GM23338 (cell line): ENCODE data around the gene SH3BP4. TPM values are rescaled to one million over a fixed set of nuclear protein-coding genes. Genes with fewer than 3 reads are reported as not detected.

Source experiments
- ATAC-seq: fragments of 200-7000 bp; cut with Tn5 transposase; 3 replicates; pipeline ENCODE4 v1.9.1; 2020
- DNase-seq: peaks from one replicate; pipeline ENCODE4 v3.0.0-alpha.2; 2015; ENCODE audit warnings: low spot score
- H2AFZ ChIP-seq: fragments of 200-600 bp; sonication (generic); 2 replicates; pipeline ENCODE4 v1.8.0; 2016; ENCODE audit warnings: antibody characterized with exemption, mild to moderate bottlenecking, moderate library complexity
- H3F3A ChIP-seq: fragments of 200-600 bp; sonication (generic); replicated peaks from 2 replicates; pipeline ENCODE4 v1.8.0; 2017; ENCODE audit warnings: antibody characterized with exemption, mixed run types, low read depth
- H3K27ac ChIP-seq: fragments of 200-600 bp; sonication (generic); 2 replicates; pipeline ENCODE4 v1.6.1; 2016; ENCODE audit warnings: low read depth
- H3K27me3 ChIP-seq: fragments of 200-600 bp; sonication (generic); 2 replicates; pipeline ENCODE4 v1.8.0; 2016; ENCODE audit warnings: mild to moderate bottlenecking, mixed run types, moderate library complexity; ENCODE audit not compliant: insufficient read depth
- H3K36me3 ChIP-seq: fragments of 200-600 bp; sonication (generic); 2 replicates; pipeline ENCODE4 v1.8.0; 2016; ENCODE audit warnings: mild to moderate bottlenecking; ENCODE audit not compliant: insufficient read depth
- H3K4me1 ChIP-seq: fragments of 200-600 bp; sonication (generic); 2 replicates; pipeline ENCODE4 v1.8.0; 2016; ENCODE audit warnings: mild to moderate bottlenecking, moderate library complexity; ENCODE audit not compliant: insufficient read depth
- H3K4me2 ChIP-seq: fragments of 200-600 bp; sonication (generic); 2 replicates; pipeline ENCODE4 v1.7.1; 2017; ENCODE audit warnings: mixed run types
- H3K4me3 ChIP-seq: fragments of 200-600 bp; sonication (generic); 2 replicates; pipeline ENCODE4 v1.6.1; 2016; ENCODE audit warnings: mixed run types
- H3K79me2 ChIP-seq: fragments of 200-600 bp; sonication (generic); replicated peaks from 2 replicates; pipeline ENCODE4 v1.8.0; 2017; ENCODE audit warnings: mild to moderate bottlenecking; ENCODE audit not compliant: insufficient read depth
- H3K9me2 ChIP-seq: fragments of 200-600 bp; sonication (generic); 2 replicates; pipeline ENCODE4 v1.8.0; 2017; ENCODE audit not compliant: insufficient read depth
- H4K20me1 ChIP-seq: fragments of 200-600 bp; sonication (generic); replicated peaks from 2 replicates; pipeline ENCODE4 v1.8.0; 2017; ENCODE audit warnings: mild to moderate bottlenecking; ENCODE audit not compliant: insufficient read depth
- H3K27ac Mint-ChIP-seq: 2 replicates; pipeline ENCODE4 v1.8.0; 2020; ENCODE audit warnings: inconsistent platforms, mild to moderate bottlenecking, moderate library complexity, mixed read lengths
- H3K27me3 Mint-ChIP-seq: 3 replicates; pipeline ENCODE4 v1.8.0; 2022; ENCODE audit warnings: low read depth, mild to moderate bottlenecking, moderate library complexity, mixed read lengths, inconsistent platforms; ENCODE audit not compliant: insufficient read depth, poor library complexity
- H3K36me3 Mint-ChIP-seq: 3 replicates; pipeline ENCODE4 v1.8.0; 2021; ENCODE audit warnings: low read depth, mild to moderate bottlenecking, inconsistent platforms, moderate library complexity, mixed read lengths
- H3K4me1 Mint-ChIP-seq: 3 replicates; pipeline ENCODE4 v1.8.0; 2020; ENCODE audit warnings: mild to moderate bottlenecking, inconsistent platforms, mixed read lengths
- H3K4me3 Mint-ChIP-seq: 3 replicates; pipeline ENCODE4 v1.8.0; 2021; ENCODE audit warnings: moderate library complexity, mild to moderate bottlenecking, inconsistent platforms, mixed read lengths
- H3K9me3 Mint-ChIP-seq: 3 replicates; pipeline ENCODE4 v1.8.0; 2020; ENCODE audit warnings: moderate library complexity, mild to moderate bottlenecking, inconsistent platforms, mixed read lengths
- CREB1 ChIP-seq: fragments of 250-450 bp; sonication (Bioruptor Pico); IDR thresholded peaks from 2 replicates; pipeline ENCODE4 v1.5.0; 2020; ENCODE audit warnings: low read depth, mild to moderate bottlenecking, moderate library complexity
- EZH2 ChIP-seq: fragments of 200-600 bp; sonication (generic); IDR thresholded peaks from one replicate; pipeline ENCODE4 v1.8.0; 2017; ENCODE audit warnings: antibody characterized with exemption, mild to moderate bottlenecking, low read depth; ENCODE audit not compliant: unreplicated experiment
- EZH2phosphoT487 ChIP-seq: fragments of 200-600 bp; sonication (generic); IDR thresholded peaks from one replicate; pipeline ENCODE4 v1.8.1; 2018; ENCODE audit warnings: antibody characterized with exemption; ENCODE audit not compliant: unreplicated experiment
- JUNB ChIP-seq: IDR thresholded peaks from one replicate; pipeline ENCODE4 v1.6.1; 2016; ENCODE audit warnings: antibody characterized with exemption; ENCODE audit not compliant: unreplicated experiment
- NANOG ChIP-seq: IDR thresholded peaks from 2 replicates; pipeline ENCODE4 v1.6.1; 2016; ENCODE audit warnings: antibody characterized with exemption, borderline replicate concordance
- POLR2AphosphoS5 ChIP-seq: IDR thresholded peaks from 2 replicates; pipeline ENCODE4 v1.6.1; 2016; ENCODE audit warnings: antibody characterized with exemption, low read depth
- STAT1 ChIP-seq: IDR thresholded peaks from one replicate; pipeline ENCODE4 v1.6.1; 2016; ENCODE audit warnings: antibody characterized with exemption; ENCODE audit not compliant: unreplicated experiment
- ZNF114 ChIP-seq: fragments of 250-450 bp; sonication (Bioruptor Pico); IDR thresholded peaks from 2 replicates; pipeline ENCODE4 v1.5.0; 2020; ENCODE audit warnings: mild to moderate bottlenecking, moderate library complexity
- ZNF331 ChIP-seq: fragments of 250-450 bp; sonication (Bioruptor Pico); IDR thresholded peaks from 2 replicates; pipeline ENCODE4 v1.5.0; 2020; ENCODE audit warnings: low read depth, mild to moderate bottlenecking, moderate library complexity
- polyA plus RNA-seq: library from polyadenylated mRNA; unstranded; fragments of >200 nt; fragmentation: Nextera tagmentation; extraction: Ambion mirVana; gene quantifications from 2 replicates; pipeline ENCODE4 v1.2.1, GENCODE V29; 2016
- total RNA-seq: library from RNA; depleted of rRNA; stranded (reverse); fragments of >200 nt; shearing (Covaris generic); gene quantifications from 2 replicates; pipeline ENCODE4 v1.2.3, GENCODE V29; 2014
- TF ChIP-seq, protein P1 (sequence below): fragments of 250-450 bp; sonication (Bioruptor Pico); IDR thresholded peaks from 2 replicates; pipeline ENCODE4 v1.5.0; 2020; ENCODE audit warnings: mild to moderate bottlenecking, moderate library complexity
- TF ChIP-seq, protein P2 (sequence below): IDR thresholded peaks from 2 replicates; pipeline ENCODE4 v1.6.1; 2016; ENCODE audit warnings: antibody characterized with exemption
- TF ChIP-seq, protein P3 (sequence below), 2 experiments: fragments of 200-600 bp in 1 of 2; sonication (generic) in 1 of 2; conservative IDR thresholded peaks; 2 replicates each; pipeline versions ENCODE4 v1.5.1 to v1.6.1; 2016 to 2017; ENCODE audit warnings: antibody characterized with exemption in 2 of 2, low read depth in 2 of 2, mild to moderate bottlenecking in 2 of 2, moderate library complexity in 1 of 2
- TF ChIP-seq, protein P4 (sequence below): IDR thresholded peaks from one replicate; pipeline ENCODE4 v1.6.1; 2018; ENCODE audit warnings: antibody characterized with exemption; ENCODE audit not compliant: unreplicated experiment

Gene SH3BP4
- total and polyA plus RNA-seq, 2 experiments from 2014 or later: 15.6 to 50.9 TPM

DNA sequence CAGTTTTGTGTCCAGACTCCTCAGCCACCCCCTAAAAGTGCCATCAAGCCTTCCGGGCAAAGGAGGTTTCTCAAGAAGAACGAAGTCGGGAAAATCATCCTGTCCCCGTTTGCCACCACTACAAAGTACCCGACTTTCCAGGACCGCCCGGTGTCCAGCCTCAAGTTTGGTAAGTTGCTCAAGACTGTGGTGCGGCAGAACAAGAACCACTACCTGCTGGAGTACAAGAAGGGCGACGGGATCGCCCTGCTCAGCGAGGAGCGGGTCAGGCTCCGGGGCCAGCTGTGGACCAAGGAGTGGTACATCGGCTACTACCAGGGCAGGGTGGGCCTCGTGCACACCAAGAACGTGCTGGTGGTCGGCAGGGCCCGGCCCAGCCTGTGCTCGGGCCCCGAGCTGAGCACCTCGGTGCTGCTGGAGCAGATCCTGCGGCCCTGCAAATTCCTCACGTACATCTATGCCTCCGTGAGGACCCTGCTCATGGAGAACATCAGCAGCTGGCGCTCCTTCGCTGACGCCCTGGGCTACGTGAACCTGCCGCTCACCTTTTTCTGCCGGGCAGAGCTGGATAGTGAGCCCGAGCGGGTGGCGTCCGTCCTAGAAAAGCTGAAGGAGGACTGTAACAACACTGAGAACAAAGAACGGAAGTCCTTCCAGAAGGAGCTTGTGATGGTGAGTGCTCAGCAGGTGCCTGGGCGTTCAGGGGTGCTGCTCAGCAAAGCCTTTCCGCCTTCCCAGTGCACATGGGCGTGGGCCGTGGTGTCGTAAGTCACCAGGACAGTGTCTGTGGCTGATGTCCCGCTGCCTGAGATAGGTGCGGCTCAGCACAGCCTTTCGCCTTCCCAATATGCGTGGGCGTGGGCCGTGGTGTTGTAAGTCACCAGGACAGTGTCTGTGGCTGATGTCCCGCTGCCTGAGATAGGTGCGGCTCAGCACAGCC is 91.0 kb downstream of the SH3BP4 start:
- Mint-ChIP-seq H3K9me3 (no peaks in the 10 kb centered on the region), H3K36me3 (peaks cover 46% of the 10 kb centered on the region)
- H4K20me1 ChIP-seq: peaks cover 19% of the 10 kb centered on the region

More for the DNA sequence above, 91.0 kb downstream of the SH3BP4 start:
- H3K4me3 Mint-ChIP-seq: no peak overlapping the region
- TF ChIP-seq, protein P1, sequence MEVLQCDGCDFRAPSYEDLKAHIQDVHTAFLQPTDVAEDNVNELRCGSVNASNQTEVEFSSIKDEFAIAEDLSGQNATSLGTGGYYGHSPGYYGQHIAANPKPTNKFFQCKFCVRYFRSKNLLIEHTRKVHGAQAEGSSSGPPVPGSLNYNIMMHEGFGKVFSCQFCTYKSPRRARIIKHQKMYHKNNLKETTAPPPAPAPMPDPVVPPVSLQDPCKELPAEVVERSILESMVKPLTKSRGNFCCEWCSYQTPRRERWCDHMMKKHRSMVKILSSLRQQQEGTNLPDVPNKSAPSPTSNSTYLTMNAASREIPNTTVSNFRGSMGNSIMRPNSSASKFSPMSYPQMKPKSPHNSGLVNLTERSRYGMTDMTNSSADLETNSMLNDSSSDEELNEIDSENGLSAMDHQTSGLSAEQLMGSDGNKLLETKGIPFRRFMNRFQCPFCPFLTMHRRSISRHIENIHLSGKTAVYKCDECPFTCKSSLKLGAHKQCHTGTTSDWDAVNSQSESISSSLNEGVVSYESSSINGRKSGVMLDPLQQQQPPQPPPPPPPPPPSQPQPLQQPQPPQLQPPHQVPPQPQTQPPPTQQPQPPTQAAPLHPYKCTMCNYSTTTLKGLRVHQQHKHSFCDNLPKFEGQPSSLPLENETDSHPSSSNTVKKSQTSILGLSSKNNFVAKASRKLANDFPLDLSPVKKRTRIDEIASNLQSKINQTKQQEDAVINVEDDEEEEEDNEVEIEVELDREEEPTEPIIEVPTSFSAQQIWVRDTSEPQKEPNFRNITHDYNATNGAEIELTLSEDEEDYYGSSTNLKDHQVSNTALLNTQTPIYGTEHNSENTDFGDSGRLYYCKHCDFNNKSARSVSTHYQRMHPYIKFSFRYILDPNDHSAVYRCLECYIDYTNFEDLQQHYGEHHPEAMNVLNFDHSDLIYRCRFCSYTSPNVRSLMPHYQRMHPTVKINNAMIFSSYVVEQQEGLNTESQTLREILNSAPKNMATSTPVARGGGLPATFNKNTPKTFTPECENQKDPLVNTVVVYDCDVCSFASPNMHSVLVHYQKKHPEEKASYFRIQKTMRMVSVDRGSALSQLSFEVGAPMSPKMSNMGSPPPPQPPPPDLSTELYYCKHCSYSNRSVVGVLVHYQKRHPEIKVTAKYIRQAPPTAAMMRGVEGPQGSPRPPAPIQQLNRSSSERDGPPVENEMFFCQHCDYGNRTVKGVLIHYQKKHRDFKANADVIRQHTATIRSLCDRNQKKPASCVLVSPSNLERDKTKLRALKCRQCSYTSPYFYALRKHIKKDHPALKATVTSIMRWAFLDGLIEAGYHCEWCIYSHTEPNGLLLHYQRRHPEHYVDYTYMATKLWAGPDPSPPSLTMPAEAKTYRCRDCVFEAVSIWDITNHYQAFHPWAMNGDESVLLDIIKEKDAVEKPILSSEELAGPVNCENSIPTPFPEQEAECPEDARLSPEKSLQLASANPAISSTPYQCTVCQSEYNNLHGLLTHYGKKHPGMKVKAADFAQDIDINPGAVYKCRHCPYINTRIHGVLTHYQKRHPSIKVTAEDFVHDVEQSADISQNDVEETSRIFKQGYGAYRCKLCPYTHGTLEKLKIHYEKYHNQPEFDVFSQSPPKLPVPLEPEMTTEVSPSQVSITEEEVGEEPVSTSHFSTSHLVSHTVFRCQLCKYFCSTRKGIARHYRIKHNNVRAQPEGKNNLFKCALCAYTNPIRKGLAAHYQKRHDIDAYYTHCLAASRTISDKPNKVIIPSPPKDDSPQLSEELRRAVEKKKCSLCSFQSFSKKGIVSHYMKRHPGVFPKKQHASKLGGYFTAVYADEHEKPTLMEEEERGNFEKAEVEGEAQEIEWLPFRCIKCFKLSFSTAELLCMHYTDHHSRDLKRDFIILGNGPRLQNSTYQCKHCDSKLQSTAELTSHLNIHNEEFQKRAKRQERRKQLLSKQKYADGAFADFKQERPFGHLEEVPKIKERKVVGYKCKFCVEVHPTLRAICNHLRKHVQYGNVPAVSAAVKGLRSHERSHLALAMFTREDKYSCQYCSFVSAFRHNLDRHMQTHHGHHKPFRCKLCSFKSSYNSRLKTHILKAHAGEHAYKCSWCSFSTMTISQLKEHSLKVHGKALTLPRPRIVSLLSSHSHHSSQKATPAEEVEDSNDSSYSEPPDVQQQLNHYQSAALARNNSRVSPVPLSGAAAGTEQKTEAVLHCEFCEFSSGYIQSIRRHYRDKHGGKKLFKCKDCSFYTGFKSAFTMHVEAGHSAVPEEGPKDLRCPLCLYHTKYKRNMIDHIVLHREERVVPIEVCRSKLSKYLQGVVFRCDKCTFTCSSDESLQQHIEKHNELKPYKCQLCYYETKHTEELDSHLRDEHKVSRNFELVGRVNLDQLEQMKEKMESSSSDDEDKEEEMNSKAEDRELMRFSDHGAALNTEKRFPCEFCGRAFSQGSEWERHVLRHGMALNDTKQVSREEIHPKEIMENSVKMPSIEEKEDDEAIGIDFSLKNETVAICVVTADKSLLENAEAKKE (CRISPR knock-in tag): no peak
- no peak for TF ChIP-seq ZNF331 (CRISPR knock-in tag)
- TF ChIP-seq EZH2phosphoT487: no peak
- no peak for TF ChIP-seq NANOG
- TF ChIP-seq STAT1: no peak
- no peak for TF ChIP-seq CREB1 (CRISPR knock-in tag)
- TF ChIP-seq, protein P2, sequence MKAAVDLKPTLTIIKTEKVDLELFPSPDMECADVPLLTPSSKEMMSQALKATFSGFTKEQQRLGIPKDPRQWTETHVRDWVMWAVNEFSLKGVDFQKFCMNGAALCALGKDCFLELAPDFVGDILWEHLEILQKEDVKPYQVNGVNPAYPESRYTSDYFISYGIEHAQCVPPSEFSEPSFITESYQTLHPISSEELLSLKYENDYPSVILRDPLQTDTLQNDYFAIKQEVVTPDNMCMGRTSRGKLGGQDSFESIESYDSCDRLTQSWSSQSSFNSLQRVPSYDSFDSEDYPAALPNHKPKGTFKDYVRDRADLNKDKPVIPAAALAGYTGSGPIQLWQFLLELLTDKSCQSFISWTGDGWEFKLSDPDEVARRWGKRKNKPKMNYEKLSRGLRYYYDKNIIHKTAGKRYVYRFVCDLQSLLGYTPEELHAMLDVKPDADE: no peak
- no peak for TF ChIP-seq EZH2
- TF ChIP-seq, protein P3, sequence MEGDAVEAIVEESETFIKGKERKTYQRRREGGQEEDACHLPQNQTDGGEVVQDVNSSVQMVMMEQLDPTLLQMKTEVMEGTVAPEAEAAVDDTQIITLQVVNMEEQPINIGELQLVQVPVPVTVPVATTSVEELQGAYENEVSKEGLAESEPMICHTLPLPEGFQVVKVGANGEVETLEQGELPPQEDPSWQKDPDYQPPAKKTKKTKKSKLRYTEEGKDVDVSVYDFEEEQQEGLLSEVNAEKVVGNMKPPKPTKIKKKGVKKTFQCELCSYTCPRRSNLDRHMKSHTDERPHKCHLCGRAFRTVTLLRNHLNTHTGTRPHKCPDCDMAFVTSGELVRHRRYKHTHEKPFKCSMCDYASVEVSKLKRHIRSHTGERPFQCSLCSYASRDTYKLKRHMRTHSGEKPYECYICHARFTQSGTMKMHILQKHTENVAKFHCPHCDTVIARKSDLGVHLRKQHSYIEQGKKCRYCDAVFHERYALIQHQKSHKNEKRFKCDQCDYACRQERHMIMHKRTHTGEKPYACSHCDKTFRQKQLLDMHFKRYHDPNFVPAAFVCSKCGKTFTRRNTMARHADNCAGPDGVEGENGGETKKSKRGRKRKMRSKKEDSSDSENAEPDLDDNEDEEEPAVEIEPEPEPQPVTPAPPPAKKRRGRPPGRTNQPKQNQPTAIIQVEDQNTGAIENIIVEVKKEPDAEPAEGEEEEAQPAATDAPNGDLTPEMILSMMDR (conservative IDR thresholded peaks at IDR 0.05; ENCODE audit: low read depth in 2 of 2): no peak
- TF ChIP-seq, protein P4, sequence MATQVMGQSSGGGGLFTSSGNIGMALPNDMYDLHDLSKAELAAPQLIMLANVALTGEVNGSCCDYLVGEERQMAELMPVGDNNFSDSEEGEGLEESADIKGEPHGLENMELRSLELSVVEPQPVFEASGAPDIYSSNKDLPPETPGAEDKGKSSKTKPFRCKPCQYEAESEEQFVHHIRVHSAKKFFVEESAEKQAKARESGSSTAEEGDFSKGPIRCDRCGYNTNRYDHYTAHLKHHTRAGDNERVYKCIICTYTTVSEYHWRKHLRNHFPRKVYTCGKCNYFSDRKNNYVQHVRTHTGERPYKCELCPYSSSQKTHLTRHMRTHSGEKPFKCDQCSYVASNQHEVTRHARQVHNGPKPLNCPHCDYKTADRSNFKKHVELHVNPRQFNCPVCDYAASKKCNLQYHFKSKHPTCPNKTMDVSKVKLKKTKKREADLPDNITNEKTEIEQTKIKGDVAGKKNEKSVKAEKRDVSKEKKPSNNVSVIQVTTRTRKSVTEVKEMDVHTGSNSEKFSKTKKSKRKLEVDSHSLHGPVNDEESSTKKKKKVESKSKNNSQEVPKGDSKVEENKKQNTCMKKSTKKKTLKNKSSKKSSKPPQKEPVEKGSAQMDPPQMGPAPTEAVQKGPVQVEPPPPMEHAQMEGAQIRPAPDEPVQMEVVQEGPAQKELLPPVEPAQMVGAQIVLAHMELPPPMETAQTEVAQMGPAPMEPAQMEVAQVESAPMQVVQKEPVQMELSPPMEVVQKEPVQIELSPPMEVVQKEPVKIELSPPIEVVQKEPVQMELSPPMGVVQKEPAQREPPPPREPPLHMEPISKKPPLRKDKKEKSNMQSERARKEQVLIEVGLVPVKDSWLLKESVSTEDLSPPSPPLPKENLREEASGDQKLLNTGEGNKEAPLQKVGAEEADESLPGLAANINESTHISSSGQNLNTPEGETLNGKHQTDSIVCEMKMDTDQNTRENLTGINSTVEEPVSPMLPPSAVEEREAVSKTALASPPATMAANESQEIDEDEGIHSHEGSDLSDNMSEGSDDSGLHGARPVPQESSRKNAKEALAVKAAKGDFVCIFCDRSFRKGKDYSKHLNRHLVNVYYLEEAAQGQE: no peak
- no peak for TF ChIP-seq ZNF114 (CRISPR knock-in tag)
- no peak for TF ChIP-seq JUNB
- no peak for TF ChIP-seq POLR2AphosphoS5
- H3K4me3 ChIP-seq: no peak overlapping the region
- peaks cover 15% of the 10 kb centered on the region for H3K4me1 Mint-ChIP-seq
- no peaks in the 10 kb centered on the region for H3K9me2 ChIP-seq
- no peak for ATAC-seq
- H3K27ac ChIP-seq: no peak overlapping the region
- no peak overlapping the region for H3K27ac Mint-ChIP-seq
- H3K36me3 ChIP-seq: peaks cover 18% of the 10 kb centered on the region; the same call in 1 of the 2 replicates
- peaks cover 44% of the 10 kb centered on the region for H3K79me2 ChIP-seq
- H3F3A ChIP-seq: 0 out of 2 replicates have a peak, but pooled peaks cover 4% of the 10 kb centered on the region
- no peak for DNase-seq
- H3K27me3 Mint-ChIP-seq: peaks cover 9% of the 10 kb centered on the region
- H3K4me2 ChIP-seq: no peak overlapping the region
- no peaks in the 10 kb centered on the region for H3K27me3 ChIP-seq
- no peak overlapping the region for H2AFZ ChIP-seq
- H3K4me1 ChIP-seq: peaks cover 17% of the 10 kb centered on the region
